Hepatocyte (in vitro differentiated cells): ENCODE results near the gene ZNF710. TPM values are rescaled to one million over a fixed set of nuclear protein-coding genes. Genes with fewer than 3 reads are reported as not detected.

Experiments used
- DNase-seq: peaks from one replicate; pipeline ENCODE4 v3.0.0-alpha.2; 2016; ENCODE audit warnings: low spot score
- H2AFZ ChIP-seq: fragments of 200-600 bp; sonication (generic); 2 replicates; pipeline ENCODE4 v1.6.0; 2016; ENCODE audit warnings: antibody characterized with exemption, mild to moderate bottlenecking
- H3K27ac ChIP-seq: fragments of 200-600 bp; sonication (generic); 2 replicates; pipeline ENCODE4 v1.5.1; 2016; ENCODE audit warnings: mild to moderate bottlenecking
- H3K27me3 ChIP-seq: fragments of 200-600 bp; sonication (generic); 2 replicates; pipeline ENCODE4 v1.6.1; 2016
- H3K36me3 ChIP-seq: fragments of 200-600 bp; sonication (generic); replicated peaks from 2 replicates; pipeline ENCODE4 v1.5.1; 2016; ENCODE audit warnings: low read depth; ENCODE audit not compliant: insufficient read depth
- H3K4me1 ChIP-seq: fragments of 200-600 bp; sonication (generic); 2 replicates; pipeline ENCODE4 v1.5.1; 2016; ENCODE audit warnings: mild to moderate bottlenecking, moderate library complexity; ENCODE audit not compliant: insufficient read depth
- H3K4me2 ChIP-seq: fragments of 200-600 bp; sonication (generic); 2 replicates; pipeline ENCODE4 v1.6.0; 2016
- H3K4me3 ChIP-seq: fragments of 200-600 bp; sonication (generic); 2 replicates; pipeline ENCODE4 v1.5.1; 2016; ENCODE audit warnings: mild to moderate bottlenecking
- H3K79me2 ChIP-seq: fragments of 200-600 bp; sonication (generic); 2 replicates; pipeline ENCODE4 v1.6.0; 2017; ENCODE audit warnings: mild to moderate bottlenecking
- H3K9me2 ChIP-seq: fragments of 200-600 bp; sonication (generic); replicated peaks from 2 replicates; pipeline ENCODE4 v1.6.0; 2017; ENCODE audit warnings: mild to moderate bottlenecking; ENCODE audit not compliant: insufficient read depth
- H3K9me3 ChIP-seq: fragments of 200-600 bp; sonication (generic); 2 replicates; pipeline ENCODE4 v1.5.1; 2016; ENCODE audit warnings: low read depth, mild to moderate bottlenecking
- H4K20me1 ChIP-seq: fragments of 200-600 bp; sonication (generic); 2 replicates; pipeline ENCODE4 v1.6.0; 2016; ENCODE audit warnings: mild to moderate bottlenecking; ENCODE audit not compliant: insufficient read depth, poor library complexity, severe bottlenecking
- EZH2 ChIP-seq: fragments of 200-600 bp; sonication (generic); IDR thresholded peaks from 2 replicates; pipeline ENCODE4 v1.6.1; 2016; ENCODE audit warnings: antibody characterized with exemption, mild to moderate bottlenecking, borderline replicate concordance
- EZH2phosphoT487 ChIP-seq: fragments of 200-600 bp; sonication (generic); IDR thresholded peaks from one replicate; pipeline ENCODE4 v1.6.1; 2018; ENCODE audit warnings: antibody characterized with exemption, mild to moderate bottlenecking, low read depth, moderate library complexity; ENCODE audit not compliant: unreplicated experiment, severe bottlenecking
- WGBS: methylation state at CpG from one replicate; pipeline ENCODE4 v1.1.6; 2016; ENCODE audit warnings: low lambda C conversion rate; ENCODE audit errors: missing lambda C conversion rate; 5-methylcytosine and 5-hydroxymethylcytosine counted together
- polyA plus RNA-seq: library from polyadenylated mRNA; unstranded; fragments of >200 nt; fragmentation: Nextera tagmentation; extraction: Ambion mirVana; gene quantifications from 2 replicates; pipeline ENCODE4 v1.2.1, GENCODE V29; 2016
- total RNA-seq: library from RNA; depleted of rRNA; stranded (reverse); fragments of >200 nt; gene quantifications from 2 replicates; pipeline ENCODE4 v1.2.3, GENCODE V29; 2014
- TF ChIP-seq, protein P1 (sequence below): fragments of 200-600 bp; sonication (generic); IDR thresholded peaks from 2 replicates; pipeline ENCODE4 v1.5.1; 2016; ENCODE audit warnings: antibody characterized with exemption, mild to moderate bottlenecking; ENCODE audit not compliant: poor library complexity

The ZNF710 gene
- total and polyA plus RNA-seq, 2 experiments from 2014 or later = 14.5 to 17.2 TPM

DNA sequence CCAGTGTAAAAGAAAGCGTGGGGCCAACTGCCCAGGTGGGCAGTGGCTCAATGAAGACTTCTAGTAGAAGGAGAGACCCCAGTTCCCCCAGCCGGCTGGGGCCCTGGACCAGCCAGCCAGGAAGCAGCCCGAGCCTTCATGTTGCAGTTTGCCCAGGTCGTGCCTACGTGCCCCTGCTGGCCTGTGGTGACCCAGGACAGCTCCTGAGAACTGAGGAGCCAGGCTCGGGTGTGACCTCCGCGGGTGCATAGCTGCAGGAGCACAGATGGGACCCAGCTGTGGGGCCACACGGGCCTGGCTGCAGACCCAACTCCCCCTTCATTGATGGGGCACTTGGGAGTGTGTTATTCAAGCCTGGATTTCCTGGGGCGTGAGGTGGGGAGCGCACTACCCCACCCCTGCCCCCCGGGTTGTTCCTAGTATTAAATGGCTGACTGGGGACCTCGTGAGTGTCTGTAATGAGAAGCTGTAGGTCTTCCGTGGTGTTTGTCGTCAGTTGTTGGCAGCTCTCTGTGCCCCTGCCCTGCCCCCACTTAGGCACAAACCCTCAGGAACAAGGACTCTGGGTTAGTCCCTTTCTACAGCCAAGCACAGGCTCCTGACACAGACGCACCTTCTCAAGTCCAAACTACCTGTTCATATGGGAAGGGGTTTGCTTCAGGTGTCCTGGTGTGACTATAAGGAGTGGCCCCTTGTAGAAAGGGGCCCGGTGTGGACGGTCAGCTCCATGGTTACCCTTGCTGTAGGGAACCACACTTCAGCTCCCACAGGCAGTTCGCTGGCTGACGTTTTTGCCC lies 62.0 kb downstream of the ZNF710 start:
- DNase-seq = no peak
- peaks cover 22% of the 10 kb centered on the region for H3K4me1 ChIP-seq
- H3K36me3 ChIP-seq = no peaks in the 10 kb centered on the region
- H3K27ac ChIP-seq = no peak overlapping the region
- H4K20me1 ChIP-seq = no peaks in the 10 kb centered on the region
- peaks cover 34% of the 10 kb centered on the region for H3K79me2 ChIP-seq
- no peaks in the 10 kb centered on the region for H3K9me3 ChIP-seq
- WGBS = 80% methylated on average over 20 of the region's 20 CpGs
- H3K4me2 ChIP-seq = no peak overlapping the region
- H3K4me3 ChIP-seq = no peak overlapping the region
- no peaks in the 10 kb centered on the region for H3K27me3 ChIP-seq
- no peaks in the 10 kb centered on the region for H3K9me2 ChIP-seq
- H2AFZ ChIP-seq = no peak overlapping the region
- TF ChIP-seq, protein P1, sequence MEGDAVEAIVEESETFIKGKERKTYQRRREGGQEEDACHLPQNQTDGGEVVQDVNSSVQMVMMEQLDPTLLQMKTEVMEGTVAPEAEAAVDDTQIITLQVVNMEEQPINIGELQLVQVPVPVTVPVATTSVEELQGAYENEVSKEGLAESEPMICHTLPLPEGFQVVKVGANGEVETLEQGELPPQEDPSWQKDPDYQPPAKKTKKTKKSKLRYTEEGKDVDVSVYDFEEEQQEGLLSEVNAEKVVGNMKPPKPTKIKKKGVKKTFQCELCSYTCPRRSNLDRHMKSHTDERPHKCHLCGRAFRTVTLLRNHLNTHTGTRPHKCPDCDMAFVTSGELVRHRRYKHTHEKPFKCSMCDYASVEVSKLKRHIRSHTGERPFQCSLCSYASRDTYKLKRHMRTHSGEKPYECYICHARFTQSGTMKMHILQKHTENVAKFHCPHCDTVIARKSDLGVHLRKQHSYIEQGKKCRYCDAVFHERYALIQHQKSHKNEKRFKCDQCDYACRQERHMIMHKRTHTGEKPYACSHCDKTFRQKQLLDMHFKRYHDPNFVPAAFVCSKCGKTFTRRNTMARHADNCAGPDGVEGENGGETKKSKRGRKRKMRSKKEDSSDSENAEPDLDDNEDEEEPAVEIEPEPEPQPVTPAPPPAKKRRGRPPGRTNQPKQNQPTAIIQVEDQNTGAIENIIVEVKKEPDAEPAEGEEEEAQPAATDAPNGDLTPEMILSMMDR = no peak
- TF ChIP-seq EZH2 (no peak), EZH2phosphoT487 (no peak)

DNA sequence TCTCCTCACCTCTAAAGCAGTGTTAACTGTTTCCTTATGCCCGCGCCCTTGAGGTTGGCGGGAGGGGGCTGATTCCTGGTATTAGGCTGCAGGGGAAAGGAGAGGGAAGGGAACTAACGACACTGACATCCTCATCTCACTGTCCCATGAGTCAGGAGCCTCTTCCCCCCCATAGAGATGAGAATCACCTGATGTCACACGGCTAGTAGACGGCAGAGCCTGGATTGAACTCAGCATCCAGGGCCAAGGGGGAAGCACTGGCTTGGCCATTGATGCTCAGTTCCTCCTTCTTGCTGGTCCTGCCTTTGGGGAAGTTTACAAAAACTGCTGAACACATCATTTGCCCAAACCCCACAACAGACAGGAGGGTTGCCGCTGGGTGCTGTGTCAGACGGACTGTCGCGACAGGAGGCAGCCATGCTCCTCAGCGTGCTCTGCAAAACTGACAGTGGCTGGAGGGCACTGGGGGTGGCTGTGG lies 62.7 kb downstream of the ZNF710 start:
- Histone ChIP-seq H3K36me3 (no peaks in the 10 kb centered on the region), H3K27me3 (no peaks in the 10 kb centered on the region), H2AFZ (no peak overlapping the region), H3K9me3 (no peaks in the 10 kb centered on the region), H3K4me1 (peaks cover 22% of the 10 kb centered on the region), H3K27ac (no peak overlapping the region), H3K79me2 (peaks cover 30% of the 10 kb centered on the region), H3K9me2 (no peaks in the 10 kb centered on the region), H3K4me2 (no peak overlapping the region), H4K20me1 (no peaks in the 10 kb centered on the region), H3K4me3 (no peak overlapping the region)
- no peak for DNase-seq
- WGBS = 81% methylated on average over 11 of the region's 11 CpGs
- TF ChIP-seq, protein P1 = no peak
- TF ChIP-seq EZH2 (no peak), EZH2phosphoT487 (no peak)

DNA sequence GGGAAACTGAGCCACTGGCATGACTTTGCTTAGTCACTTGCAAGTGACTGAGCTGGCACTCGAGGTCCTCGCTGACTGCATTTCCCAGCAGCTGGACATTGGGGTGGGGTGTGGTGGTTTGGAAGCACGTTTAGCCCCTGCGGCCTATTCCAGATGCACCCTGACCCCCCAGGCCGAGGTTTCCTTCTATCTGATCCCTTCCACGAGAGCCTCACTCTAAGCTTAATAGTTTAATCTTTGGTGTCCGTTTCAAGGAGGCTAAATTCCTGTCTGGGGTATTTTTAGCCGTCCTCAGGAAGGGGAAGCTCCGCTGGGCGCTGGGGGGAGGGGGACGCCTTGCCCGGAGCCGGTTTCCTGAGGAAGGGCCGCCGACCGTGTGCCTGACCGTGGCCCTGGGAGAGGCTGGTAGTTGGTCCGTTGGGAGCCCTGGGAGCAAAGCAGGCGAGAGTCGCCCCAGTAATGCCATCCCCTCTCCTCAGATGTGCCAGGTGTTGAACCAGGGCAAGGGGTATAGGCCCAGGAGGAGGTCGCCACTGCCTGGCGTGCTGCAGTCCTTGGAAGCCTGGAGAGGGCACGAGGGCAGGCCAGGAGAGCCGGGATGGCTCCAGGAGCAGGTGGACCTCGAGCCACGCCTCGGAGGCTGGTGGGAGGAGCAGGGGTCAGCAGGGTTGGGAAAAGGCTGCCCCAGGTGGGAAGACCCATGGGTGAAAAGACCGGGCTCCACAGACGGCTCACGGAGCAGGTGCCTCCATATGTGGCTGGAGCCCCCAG lies 64.0 kb downstream of the ZNF710 start:
- Histone ChIP-seq H3K4me3 (no peak overlapping the region), H3K4me2 (no peak overlapping the region), H3K9me3 (no peaks in the 10 kb centered on the region), H3K4me1 (peaks cover 11% of the 10 kb centered on the region), H3K27ac (no peak overlapping the region), H3K9me2 (no peaks in the 10 kb centered on the region), H3K79me2 (peaks cover 22% of the 10 kb centered on the region), H3K27me3 (no peaks in the 10 kb centered on the region), H4K20me1 (no peaks in the 10 kb centered on the region), H2AFZ (no peak overlapping the region), H3K36me3 (no peaks in the 10 kb centered on the region)
- 75% methylated on average over 29 of the region's 30 CpGs for WGBS
- TF ChIP-seq EZH2 = no peak
- TF ChIP-seq, protein P1 = no peak
- TF ChIP-seq EZH2phosphoT487 = no peak
- no peak for DNase-seq
